ENCODE data around the gene SPNS3. TPM values are rescaled to one million over a fixed set of nuclear protein-coding genes. Genes with fewer than 3 reads are reported as not detected.

SPNS3 gene
- total RNA-seq, 1 experiment from 2014 or later, result not detected

- no peaks in the 10 kb centered on the region for H3K9me3 ChIP-seq (replicated peaks)
- H3K36me3 ChIP-seq, result no peaks in the 10 kb centered on the region
- H3K27me3 ChIP-seq (replicated peaks), result no peaks in the 10 kb centered on the region
- DNase-seq (ENCODE audit: low read depth in 1 of 2, low spot score in 2 of 2), result no peak
- H3K4me3 ChIP-seq, result no peak overlapping the region
- H3K27ac ChIP-seq, result no peak overlapping the region
- H3K4me1 ChIP-seq (replicated peaks), result no peaks in the 10 kb centered on the region
Measured at GRCh38 chr17:4440690-4441686, 7.2 kb downstream of the SPNS3 start.

GRCh38 chr17:4442582-4442981, 8.8 kb downstream of the SPNS3 start:
- Histone ChIP-seq H3K4me1 (replicated peaks) (no peaks in the 10 kb centered on the region), H3K9me3 (replicated peaks) (no peaks in the 10 kb centered on the region), H3K27me3 (replicated peaks) (no peaks in the 10 kb centered on the region), H3K36me3 (no peaks in the 10 kb centered on the region), H3K4me3 (no peak overlapping the region), H3K27ac (no peak overlapping the region)
- no peak for DNase-seq (ENCODE audit: low read depth in 1 of 2, low spot score in 2 of 2)

GRCh38 chr17:4443476-4443875, 9.7 kb downstream of the SPNS3 start:
- DNase-seq (ENCODE audit: low read depth in 1 of 2, low spot score in 2 of 2), result no peak
- no peak overlapping the region for H3K27ac ChIP-seq

GRCh38 chr17:4444782-4445473, 11.2 kb downstream of the SPNS3 start:
- Histone ChIP-seq H3K36me3 (no peaks in the 10 kb centered on the region), H3K27ac (no peak overlapping the region), H3K4me3 (no peak overlapping the region), H3K4me1 (replicated peaks) (no peaks in the 10 kb centered on the region), H3K9me3 (replicated peaks) (no peaks in the 10 kb centered on the region), H3K27me3 (replicated peaks) (no peaks in the 10 kb centered on the region)
- DNase-seq (ENCODE audit: low read depth in 1 of 2, low spot score in 2 of 2), result no peak

More at GRCh38 chr17:4443476-4443875, 9.7 kb downstream of the SPNS3 start:
- Histone ChIP-seq H3K9me3 (replicated peaks) (no peaks in the 10 kb centered on the region), H3K36me3 (no peaks in the 10 kb centered on the region), H3K27me3 (replicated peaks) (no peaks in the 10 kb centered on the region), H3K4me3 (no peak overlapping the region), H3K4me1 (replicated peaks) (no peaks in the 10 kb centered on the region)

GRCh38 chr17:4445731-4446130, 12.0 kb downstream of the SPNS3 start:
- no peaks in the 10 kb centered on the region for H3K4me1 ChIP-seq (replicated peaks)
- no peaks in the 10 kb centered on the region for H3K9me3 ChIP-seq (replicated peaks)
- no peak overlapping the region for H3K27ac ChIP-seq
- no peaks in the 10 kb centered on the region for H3K36me3 ChIP-seq
- no peak overlapping the region for H3K4me3 ChIP-seq
- DNase-seq (ENCODE audit: low read depth in 1 of 2, low spot score in 2 of 2), result no peak
- H3K27me3 ChIP-seq (replicated peaks), result no peaks in the 10 kb centered on the region

- Histone ChIP-seq H3K36me3 (no peaks in the 10 kb centered on the region), H3K27me3 (replicated peaks) (no peaks in the 10 kb centered on the region)
- no peak for DNase-seq (ENCODE audit: low read depth in 1 of 2, low spot score in 2 of 2)
Measured at GRCh38 chr17:4446326-4447071, 12.8 kb downstream of the SPNS3 start.

GRCh38 chr17:4448197-4448980, 14.6 kb downstream of the SPNS3 start:
- Histone ChIP-seq H3K27me3 (replicated peaks) (no peaks in the 10 kb centered on the region), H3K4me1 (replicated peaks) (no peaks in the 10 kb centered on the region), H3K27ac (no peak overlapping the region), H3K36me3 (no peaks in the 10 kb centered on the region), H3K9me3 (replicated peaks) (no peaks in the 10 kb centered on the region), H3K4me3 (no peak overlapping the region)
- DNase-seq (ENCODE audit: low read depth in 1 of 2, low spot score in 2 of 2), result no peak

More at GRCh38 chr17:4446326-4447071, 12.8 kb downstream of the SPNS3 start:
- Histone ChIP-seq H3K27ac (no peak overlapping the region), H3K4me1 (replicated peaks) (no peaks in the 10 kb centered on the region), H3K9me3 (replicated peaks) (no peaks in the 10 kb centered on the region), H3K4me3 (no peak overlapping the region)

GRCh38 chr17:4449736-4450135, 16.0 kb downstream of the SPNS3 start:
- H3K4me1 ChIP-seq (replicated peaks), result no peaks in the 10 kb centered on the region
- H3K27ac ChIP-seq, result no peak overlapping the region
- H3K27me3 ChIP-seq (replicated peaks), result no peaks in the 10 kb centered on the region
- H3K4me3 ChIP-seq, result no peak overlapping the region
- no peaks in the 10 kb centered on the region for H3K9me3 ChIP-seq (replicated peaks)
- no peak for DNase-seq (ENCODE audit: low read depth in 1 of 2, low spot score in 2 of 2)
- H3K36me3 ChIP-seq, result no peaks in the 10 kb centered on the region

- H3K4me1 ChIP-seq (replicated peaks), result no peaks in the 10 kb centered on the region
- no peaks in the 10 kb centered on the region for H3K9me3 ChIP-seq (replicated peaks)
- H3K27me3 ChIP-seq (replicated peaks), result no peaks in the 10 kb centered on the region; the same call in 1 of the 2 replicates
- no peak for DNase-seq (ENCODE audit: low read depth in 1 of 2, low spot score in 2 of 2)
- H3K27ac ChIP-seq, result no peak overlapping the region
- H3K36me3 ChIP-seq, result no peaks in the 10 kb centered on the region
- no peak overlapping the region for H3K4me3 ChIP-seq
Measured at GRCh38 chr17:4450710-4451316, 17.1 kb downstream of the SPNS3 start.

GRCh38 chr17:4453812-4454591, 20.3 kb downstream of the SPNS3 start:
- Histone ChIP-seq H3K9me3 (replicated peaks) (no peaks in the 10 kb centered on the region), H3K27me3 (replicated peaks) (peaks cover 3% of the 10 kb centered on the region; the same call in 1 of the 2 replicates), H3K36me3 (no peaks in the 10 kb centered on the region), H3K27ac (no peak overlapping the region), H3K4me1 (replicated peaks) (no peaks in the 10 kb centered on the region), H3K4me3 (no peak overlapping the region)
- DNase-seq (ENCODE audit: low read depth in 1 of 2, low spot score in 2 of 2), result no peak

GRCh38 chr17:4460661-4461060, 26.9 kb downstream of the SPNS3 start:
- peaks cover 5% of the 10 kb centered on the region for H3K9me3 ChIP-seq (replicated peaks)
- H3K4me3 ChIP-seq, result no peak overlapping the region
- no peaks in the 10 kb centered on the region for H3K36me3 ChIP-seq
- no peak for DNase-seq (ENCODE audit: low read depth in 1 of 2, low spot score in 2 of 2)
- H3K27ac ChIP-seq, result no peak overlapping the region
- no peaks in the 10 kb centered on the region for H3K4me1 ChIP-seq (replicated peaks)
- H3K27me3 ChIP-seq (replicated peaks), result peaks cover 3% of the 10 kb centered on the region; the same call in 1 of the 2 replicates

GRCh38 chr17:4463818-4464476, 30.2 kb downstream of the SPNS3 start:
- H3K4me1 ChIP-seq (replicated peaks), result no peaks in the 10 kb centered on the region

More at GRCh38 chr17:4463818-4464476, 30.2 kb downstream of the SPNS3 start:
- no peak overlapping the region for H3K27ac ChIP-seq
- no peak overlapping the region for H3K4me3 ChIP-seq
- H3K27me3 ChIP-seq (replicated peaks), result no peaks in the 10 kb centered on the region
- no peak for DNase-seq (ENCODE audit: low read depth in 1 of 2, low spot score in 2 of 2)
- peaks cover 5% of the 10 kb centered on the region for H3K9me3 ChIP-seq (replicated peaks)
- H3K36me3 ChIP-seq, result no peaks in the 10 kb centered on the region
